IPS-11a (cell line): Measurements from ENCODE around the gene NPFF.
"Not testable (repeated sequence)": the region's sequence is repeated elsewhere in the genome, so short reads cannot be mapped to it uniquely, and the experiment has no call there.

ENCODE experiments used
- H3K4me3 ChIP-seq: one replicate; pipeline ENCODE4 v1.5.1; 2013; ENCODE audit warnings: low read depth, low read length, control low read depth

The NPFF gene

GRCh38 chr12:53497461-53497860 lies 9.8 kb downstream of the NPFF start:
- H3K4me3 ChIP-seq: no peak overlapping the region

- no peak overlapping the region for H3K4me3 ChIP-seq
These were observed 10.6 kb downstream of the NPFF start for GRCh38 chr12:53496752-53497032.

GRCh38 chr12:53495903-53496751 lies 11.2 kb downstream of the NPFF start:
- no peak overlapping the region for H3K4me3 ChIP-seq

- peak overlapping the region; percentile 55 for H3K4me3 ChIP-seq
These were observed 13.5 kb downstream of the NPFF start for GRCh38 chr12:53493610-53494391.

- peak overlapping the region; percentile 55 for H3K4me3 ChIP-seq
These were observed 14.3 kb downstream of the NPFF start for GRCh38 chr12:53492830-53493609.

- peak overlapping the region; percentile 28 for H3K4me3 ChIP-seq
These were observed 15.1 kb downstream of the NPFF start for GRCh38 chr12:53492188-53492587.

GRCh38 chr12:53489242-53489864 lies 17.9 kb downstream of the NPFF start:
- H3K4me3 ChIP-seq: no peak overlapping the region

GRCh38 chr12:53486736-53487487 lies 20.4 kb downstream of the NPFF start:
- no peak overlapping the region for H3K4me3 ChIP-seq

GRCh38 chr12:53485955-53486735 lies 21.1 kb downstream of the NPFF start:
- no peak overlapping the region for H3K4me3 ChIP-seq

GRCh38 chr12:53484686-53485575 lies 22.4 kb downstream of the NPFF start:
- H3K4me3 ChIP-seq: no peak overlapping the region

GRCh38 chr12:53483979-53484377 lies 23.3 kb downstream of the NPFF start:
- no peak overlapping the region for H3K4me3 ChIP-seq

GRCh38 chr12:53483225-53483978 lies 23.9 kb downstream of the NPFF start:
- no peak overlapping the region for H3K4me3 ChIP-seq

- no peak overlapping the region for H3K4me3 ChIP-seq
These were observed 24.6 kb downstream of the NPFF start for GRCh38 chr12:53482626-53483168.

- no peak overlapping the region for H3K4me3 ChIP-seq
These were observed 25.2 kb downstream of the NPFF start for GRCh38 chr12:53481939-53482586.

GRCh38 chr12:53481458-53481857 lies 25.8 kb downstream of the NPFF start:
- H3K4me3 ChIP-seq: not testable (repeated sequence)

- H3K4me3 ChIP-seq: no peak overlapping the region
These were observed 26.5 kb downstream of the NPFF start for GRCh38 chr12:53480491-53481442.
